Liver (tissue), 9 donors: ENCODE measurements around the gene SPRED1. TPM values are rescaled to one million over a fixed set of nuclear protein-coding genes. Genes with fewer than 3 reads are reported as not detected.
A peak's percentile ranks its signal among the peaks of the same experiment; 100 is the strongest.

Source experiments
- DNase-seq: peaks from one replicate; pipeline ENCODE4 v3.0.0-alpha.2; 2017; ENCODE audit warnings: low spot score
- H3K27ac ChIP-seq, 2 donors: one replicate each; pipeline ENCODE4 v1.7.0; 2013; ENCODE audit warnings: inconsistent platforms in 2 of 2, low read length in 2 of 2, control low read depth in 1 of 2, low read depth in 1 of 2, mild to moderate bottlenecking in 1 of 2
- H3K27me3 ChIP-seq, 4 donors: one replicate each; pipeline versions ENCODE4 v1.6.1 to v1.7.0; 2013; ENCODE audit warnings: low read length in 3 of 4, inconsistent platforms in 1 of 4, mild to moderate bottlenecking in 1 of 4, moderate library complexity in 1 of 4; ENCODE audit not compliant: control insufficient read depth in 4 of 4, insufficient read depth in 4 of 4
- H3K36me3 ChIP-seq, 4 donors: one replicate each; pipeline versions ENCODE4 v1.6.1 to v1.7.0; 2013; ENCODE audit warnings: low read length in 3 of 4, mild to moderate bottlenecking in 3 of 4, low read depth in 1 of 4, moderate library complexity in 1 of 4; ENCODE audit not compliant: control insufficient read depth in 4 of 4, insufficient read depth in 3 of 4
- H3K4me1 ChIP-seq, 4 donors: one replicate each; pipeline versions ENCODE4 v1.6.1 to v1.7.0; 2013; ENCODE audit warnings: low read length in 3 of 4, mild to moderate bottlenecking in 3 of 4, moderate library complexity in 1 of 4; ENCODE audit not compliant: control insufficient read depth in 4 of 4, insufficient read depth in 4 of 4
- H3K4me3 ChIP-seq, 3 donors: one replicate each; pipeline versions ENCODE4 v1.6.1 to v1.7.0; 2013; ENCODE audit warnings: low read length in 3 of 3, control low read depth in 1 of 3, low read depth in 1 of 3, mild to moderate bottlenecking in 1 of 3
- H3K9ac ChIP-seq, 2 donors: one replicate each; pipeline ENCODE4 v1.7.0; 2013; ENCODE audit warnings: low read length in 2 of 2, mild to moderate bottlenecking in 2 of 2, moderate library complexity in 2 of 2, control low read depth in 1 of 2, low read depth in 1 of 2
- H3K9me3 ChIP-seq, 4 donors: one replicate each; pipeline versions ENCODE4 v1.6.1 to v1.7.0; 2013; ENCODE audit warnings: low read length in 3 of 4; ENCODE audit not compliant: control insufficient read depth in 4 of 4
- CTCF ChIP-seq: fragments of 150-350 bp; IDR thresholded peaks from 2 replicates; pipeline ENCODE4 v1.5.1; 2017; ENCODE audit warnings: improper control_type of control experiment, low read depth, low read length; ENCODE audit not compliant: missing input control
- EGR1 ChIP-seq, 2 donors: IDR thresholded peaks; 2 replicates each; pipeline ENCODE4 v1.6.1; 2016 to 2018; ENCODE audit warnings: antibody characterized with exemption in 2 of 2, low read depth in 2 of 2
- FOXA1 ChIP-seq: IDR thresholded peaks from 2 replicates; pipeline ENCODE4 v1.6.1; 2016; ENCODE audit warnings: antibody characterized with exemption
- GABPA ChIP-seq, 2 donors: IDR thresholded peaks in 1 of 2; conservative IDR thresholded peaks in 1 of 2; 2 replicates each; pipeline ENCODE4 v1.6.1; 2016; ENCODE audit warnings: antibody characterized with exemption in 2 of 2, mild to moderate bottlenecking in 1 of 2, moderate library complexity in 1 of 2
- HNF4A ChIP-seq, 2 donors: conservative IDR thresholded peaks; 2 replicates each; pipeline ENCODE4 v1.6.1; 2016; ENCODE audit warnings: antibody characterized with exemption in 2 of 2, mild to moderate bottlenecking in 2 of 2
- HNF4G ChIP-seq: IDR thresholded peaks from 2 replicates; pipeline ENCODE4 v1.6.1; 2016; ENCODE audit warnings: antibody characterized with exemption
- JUND ChIP-seq, 2 donors: IDR thresholded peaks; 2 replicates each; pipeline ENCODE4 v1.6.1; 2016; ENCODE audit warnings: antibody characterized with exemption in 2 of 2
- NR2F2 ChIP-seq: IDR thresholded peaks from 2 replicates; pipeline ENCODE4 v1.6.1; 2016; ENCODE audit warnings: antibody characterized with exemption
- RAD21 ChIP-seq, 2 donors: IDR thresholded peaks; 2 replicates each; pipeline ENCODE4 v1.6.1; 2016; ENCODE audit warnings: antibody characterized with exemption in 2 of 2, mild to moderate bottlenecking in 2 of 2
- RXRA ChIP-seq, 2 donors: IDR thresholded peaks; 2 replicates each; pipeline ENCODE4 v1.6.1; 2017 to 2018; ENCODE audit warnings: antibody characterized with exemption in 2 of 2, mild to moderate bottlenecking in 1 of 2
- SP1 ChIP-seq: IDR thresholded peaks from 2 replicates; pipeline ENCODE4 v1.6.1; 2018; ENCODE audit warnings: antibody characterized with exemption, mild to moderate bottlenecking
- TAF1 ChIP-seq: conservative IDR thresholded peaks from 2 replicates; pipeline ENCODE4 v1.6.1; 2016; ENCODE audit warnings: antibody characterized with exemption, mild to moderate bottlenecking
- YY1 ChIP-seq: IDR thresholded peaks from 2 replicates; pipeline ENCODE4 v1.6.1; 2016; ENCODE audit warnings: antibody characterized with exemption, mild to moderate bottlenecking
- ZBTB33 ChIP-seq: IDR thresholded peaks from 2 replicates; pipeline ENCODE4 v1.6.1; 2016; ENCODE audit warnings: antibody characterized with exemption
- WGBS: extraction: QIAGEN DNeasy Blood & Tissue Kit; methylation state at CpG from one replicate; pipeline ENCODE4 v1.1.7; 2013; 5-methylcytosine and 5-hydroxymethylcytosine counted together
- polyA plus RNA-seq, 2 donors: library from polyadenylated mRNA; stranded (reverse) in 1 of 2; unstranded in 1 of 2; fragments of 200-250 nt in 1 of 2; fragments of >200 nt in 1 of 2; fragmentation: Nextera tagmentation in 1 of 2; extraction: Ambion mirVana in 1 of 2; gene quantifications; one replicate each; pipeline versions ENCODE4 v1.2.1 to v1.2.3, GENCODE V29; 2013 to 2015
- total RNA-seq, 2 donors: library from RNA; depleted of rRNA; stranded (reverse); fragments of >200 nt; gene quantifications; one replicate each; pipeline ENCODE4 v1.2.3, GENCODE V29; 2014
- TF ChIP-seq, protein P1 (sequence below): IDR thresholded peaks from 2 replicates; pipeline ENCODE4 v1.6.1; 2016; ENCODE audit warnings: antibody characterized with exemption, mild to moderate bottlenecking
- TF ChIP-seq, protein P2 (sequence below): IDR thresholded peaks from 2 replicates; pipeline ENCODE4 v1.6.1; 2016; ENCODE audit warnings: antibody characterized with exemption
- TF ChIP-seq, protein P3 (sequence below): IDR thresholded peaks from 2 replicates; pipeline ENCODE4 v1.6.1; 2016; ENCODE audit warnings: antibody characterized with exemption
- donor health status: healthy.
- donor health status: healthy.
- donor health status: healthy.
- donor health status: healthy.
- donor health status: healthy.

Gene SPRED1
- total and polyA plus RNA-seq, 4 donors = 1.2 to 7.7 (median 4.4) TPM

- Histone ChIP-seq H3K36me3 (no peaks in the 10 kb centered on the region), H3K9me3 (no peaks in the 10 kb centered on the region), H3K9ac (peak overlapping the region in 1 of 2 donors; percentile 7), H3K27me3 (no peaks in the 10 kb centered on the region), H3K4me3 (no peak overlapping the region), H3K27ac (no peak overlapping the region), H3K4me1 (no peaks in the 10 kb centered on the region)
- WGBS = 77% methylated on average over 4 of the region's 4 CpGs
- no peak for DNase-seq
- TF ChIP-seq, protein P1, sequence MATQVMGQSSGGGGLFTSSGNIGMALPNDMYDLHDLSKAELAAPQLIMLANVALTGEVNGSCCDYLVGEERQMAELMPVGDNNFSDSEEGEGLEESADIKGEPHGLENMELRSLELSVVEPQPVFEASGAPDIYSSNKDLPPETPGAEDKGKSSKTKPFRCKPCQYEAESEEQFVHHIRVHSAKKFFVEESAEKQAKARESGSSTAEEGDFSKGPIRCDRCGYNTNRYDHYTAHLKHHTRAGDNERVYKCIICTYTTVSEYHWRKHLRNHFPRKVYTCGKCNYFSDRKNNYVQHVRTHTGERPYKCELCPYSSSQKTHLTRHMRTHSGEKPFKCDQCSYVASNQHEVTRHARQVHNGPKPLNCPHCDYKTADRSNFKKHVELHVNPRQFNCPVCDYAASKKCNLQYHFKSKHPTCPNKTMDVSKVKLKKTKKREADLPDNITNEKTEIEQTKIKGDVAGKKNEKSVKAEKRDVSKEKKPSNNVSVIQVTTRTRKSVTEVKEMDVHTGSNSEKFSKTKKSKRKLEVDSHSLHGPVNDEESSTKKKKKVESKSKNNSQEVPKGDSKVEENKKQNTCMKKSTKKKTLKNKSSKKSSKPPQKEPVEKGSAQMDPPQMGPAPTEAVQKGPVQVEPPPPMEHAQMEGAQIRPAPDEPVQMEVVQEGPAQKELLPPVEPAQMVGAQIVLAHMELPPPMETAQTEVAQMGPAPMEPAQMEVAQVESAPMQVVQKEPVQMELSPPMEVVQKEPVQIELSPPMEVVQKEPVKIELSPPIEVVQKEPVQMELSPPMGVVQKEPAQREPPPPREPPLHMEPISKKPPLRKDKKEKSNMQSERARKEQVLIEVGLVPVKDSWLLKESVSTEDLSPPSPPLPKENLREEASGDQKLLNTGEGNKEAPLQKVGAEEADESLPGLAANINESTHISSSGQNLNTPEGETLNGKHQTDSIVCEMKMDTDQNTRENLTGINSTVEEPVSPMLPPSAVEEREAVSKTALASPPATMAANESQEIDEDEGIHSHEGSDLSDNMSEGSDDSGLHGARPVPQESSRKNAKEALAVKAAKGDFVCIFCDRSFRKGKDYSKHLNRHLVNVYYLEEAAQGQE = no peak
- TF ChIP-seq, protein P2, sequence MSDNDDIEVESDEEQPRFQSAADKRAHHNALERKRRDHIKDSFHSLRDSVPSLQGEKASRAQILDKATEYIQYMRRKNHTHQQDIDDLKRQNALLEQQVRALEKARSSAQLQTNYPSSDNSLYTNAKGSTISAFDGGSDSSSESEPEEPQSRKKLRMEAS = no peak
- TF ChIP-seq GABPA (IDR thresholded peaks at IDR 0.05 in 1 of 2, conservative IDR thresholded peaks at IDR 0.05 in 1 of 2) (no peak), TAF1 (no peak), RXRA (IDR thresholded peaks at IDR 0.05) (no peak), FOXA1 (no peak), EGR1 (IDR thresholded peaks at IDR 0.05; ENCODE audit: low read depth in 2 of 2) (no peak), NR2F2 (no peak), HNF4A (conservative IDR thresholded peaks at IDR 0.05) (no peak), SP1 (no peak), HNF4G (no peak), CTCF (no peak), JUND (IDR thresholded peaks at IDR 0.05) (no peak), RAD21 (IDR thresholded peaks at IDR 0.05) (no peak)
- TF ChIP-seq, protein P3, sequence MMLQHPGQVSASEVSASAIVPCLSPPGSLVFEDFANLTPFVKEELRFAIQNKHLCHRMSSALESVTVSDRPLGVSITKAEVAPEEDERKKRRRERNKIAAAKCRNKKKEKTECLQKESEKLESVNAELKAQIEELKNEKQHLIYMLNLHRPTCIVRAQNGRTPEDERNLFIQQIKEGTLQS = no peak
These were observed 25.9 kb upstream of the SPRED1 start for GRCh38 chr15:38226608-38227266.

DNA sequence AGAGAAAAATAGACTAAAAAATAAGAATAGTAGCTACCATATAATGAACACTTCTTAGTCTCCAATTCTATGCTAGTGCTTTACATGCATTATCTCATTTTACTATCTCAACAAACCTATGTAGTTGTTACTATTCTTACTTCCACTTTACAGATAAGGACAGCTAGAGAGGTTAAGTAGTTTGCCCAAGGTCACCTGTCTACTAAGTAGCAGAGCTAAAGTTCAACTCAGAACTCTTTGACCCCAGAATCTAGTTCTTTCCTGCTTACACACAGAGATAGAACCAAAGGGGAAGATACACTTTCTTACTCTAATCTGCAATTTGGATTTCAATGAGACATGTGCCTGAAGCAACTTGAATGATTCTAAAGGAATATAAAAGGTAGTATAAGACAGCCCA, 24.7 kb upstream of the SPRED1 start:
- Histone ChIP-seq H3K36me3 (no peaks in the 10 kb centered on the region), H3K27me3 (no peaks in the 10 kb centered on the region), H3K9ac (no peak overlapping the region), H3K27ac (no peak overlapping the region), H3K9me3 (no peaks in the 10 kb centered on the region), H3K4me1 (no peaks in the 10 kb centered on the region), H3K4me3 (no peak overlapping the region)
- TF ChIP-seq RXRA (IDR thresholded peaks at IDR 0.05) (no peak), ZBTB33 (no peak), YY1 (no peak)
- DNase-seq = no peak
